Omental fat pad (tissue), 4 donors: ENCODE measurements around the gene B9D1. TPM values are rescaled to one million over a fixed set of nuclear protein-coding genes. Genes with fewer than 3 reads are reported as not detected.
"Not testable (repeated sequence)": the region's sequence is repeated elsewhere in the genome, so short reads cannot be mapped to it uniquely, and the experiment has no call there.

Source experiments
- ATAC-seq: fragments of 150-250 bp; one replicate; pipeline ENCODE4 v1.9.1; 2016; ENCODE audit warnings: mild to moderate bottlenecking, moderate library complexity; ENCODE audit not compliant: low FRiP score
- DNase-seq: peaks from one replicate; pipeline ENCODE4 v3.0.0-alpha.2; 2019; ENCODE audit warnings: low spot score
- CTCF ChIP-seq, 3 donors: fragments of 450-650 bp; IDR thresholded peaks; one replicate each; pipeline ENCODE4 v1.5.1; 2016 to 2017; ENCODE audit warnings: antibody characterized with exemption in 3 of 3, mild to moderate bottlenecking in 3 of 3, moderate library complexity in 2 of 3
- total RNA-seq, 4 donors: library from RNA; depleted of rRNA; stranded (reverse); fragments of >200 nt; gene quantifications; one replicate each; pipeline ENCODE4 v1.1.0, GENCODE V29; 2016

B9D1 gene
- total RNA-seq, 4 donors from 2014 or later = 8.0 to 27.4 (median 18.3) TPM

- TF ChIP-seq CTCF (IDR thresholded peaks at IDR 0.05) = no peak
- DNase-seq (no peak), ATAC-seq (no peak)
Observed at GRCh38 chr17:19357761-19358160, 4.8 kb downstream of the B9D1 start.

DNA sequence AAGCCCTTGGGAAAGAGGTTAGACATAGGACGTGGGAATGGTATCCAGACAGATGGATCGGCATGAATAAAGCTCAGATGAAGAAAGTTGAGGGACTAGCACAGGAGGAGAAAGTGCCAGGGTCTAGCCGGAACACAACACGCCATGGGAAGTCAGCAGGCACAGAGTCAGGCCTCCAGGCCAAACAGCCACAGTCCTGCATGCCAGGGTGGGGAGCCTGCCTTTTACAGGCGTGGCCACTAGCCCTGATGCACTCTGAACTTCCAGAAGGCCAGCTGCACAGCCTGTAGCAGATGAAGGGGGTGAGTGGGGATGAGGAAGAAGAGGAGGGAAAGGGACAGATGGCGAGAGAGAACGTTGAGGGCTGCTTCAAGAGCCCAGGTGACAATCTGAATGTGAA lies 5.2 kb downstream of the B9D1 start:
- DNase-seq (no peak), ATAC-seq (no peak)
- no peak for TF ChIP-seq CTCF (IDR thresholded peaks at IDR 0.05)

GRCh38 chr17:19354748-19355147 lies 7.8 kb downstream of the B9D1 start:
- DNase-seq = no peak
- no peak for TF ChIP-seq CTCF (IDR thresholded peaks at IDR 0.05)
- no peak for ATAC-seq

DNA sequence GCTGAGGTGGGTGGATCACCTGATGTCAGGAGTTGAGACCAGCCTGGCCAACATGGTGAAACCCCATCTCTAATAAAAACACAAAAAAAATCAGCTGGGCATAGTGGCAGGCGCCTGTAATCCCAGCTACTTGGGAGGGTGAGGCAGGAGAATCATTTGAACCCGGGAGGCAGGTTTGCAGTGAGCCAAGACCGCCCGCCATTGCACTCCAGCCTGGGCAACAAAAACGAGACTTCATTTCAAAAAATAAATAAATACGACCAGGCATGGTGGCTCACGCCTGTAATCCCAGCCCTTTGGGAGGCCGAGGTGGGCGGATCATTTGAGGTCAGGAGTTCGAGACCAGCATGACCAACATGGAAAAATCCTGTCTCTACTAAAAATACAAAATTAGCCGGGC lies 9.1 kb downstream of the B9D1 start:
- not testable (repeated sequence) for ATAC-seq, DNase-seq

- no peak for ATAC-seq
- DNase-seq = no peak
- TF ChIP-seq CTCF (IDR thresholded peaks at IDR 0.05) = no peak
Observed at GRCh38 chr17:19348806-19349205, 13.7 kb downstream of the B9D1 start.

- TF ChIP-seq CTCF (IDR thresholded peaks at IDR 0.05) = no peak
- ATAC-seq = no peak
- DNase-seq = no peak
Observed at GRCh38 chr17:19348081-19348650, 14.4 kb downstream of the B9D1 start.

DNA sequence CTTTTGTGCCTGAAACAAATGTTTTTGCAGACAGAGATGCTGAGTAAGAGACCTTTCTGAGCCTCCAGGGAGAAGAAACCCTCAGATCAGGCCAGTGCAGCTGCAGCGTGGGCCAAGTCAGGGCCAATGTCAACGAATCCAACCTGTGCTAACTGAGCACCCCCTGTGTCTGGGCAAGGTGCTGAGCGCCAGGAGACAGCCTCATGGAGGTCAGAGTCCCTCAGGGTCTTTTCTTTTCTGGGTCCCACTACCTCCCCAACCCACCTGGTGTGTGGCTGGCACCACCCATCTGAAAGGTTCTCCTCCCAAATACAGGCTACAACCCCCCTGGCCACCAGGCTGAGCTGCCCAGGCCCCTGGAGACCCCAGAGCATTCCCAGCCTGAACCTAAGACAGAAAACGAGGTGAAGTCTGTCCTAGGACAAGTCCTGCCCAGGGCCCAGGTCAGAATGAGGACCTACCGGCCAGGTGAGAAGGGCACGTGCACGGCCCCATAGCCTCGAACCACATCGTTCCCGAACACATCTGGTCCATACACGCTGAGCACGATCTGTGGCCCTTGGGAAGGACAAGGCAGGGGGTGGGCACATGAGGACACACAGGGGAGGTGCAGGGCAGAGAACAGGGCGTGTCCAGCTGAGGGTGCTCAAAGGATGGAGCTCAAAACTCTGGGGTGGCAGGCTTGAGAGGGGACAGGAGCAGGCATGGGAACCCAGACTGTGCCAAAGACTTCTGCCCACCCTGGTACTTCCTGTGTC lies 15.0 kb downstream of the B9D1 start:
- TF ChIP-seq CTCF (IDR thresholded peaks at IDR 0.05) = no peak
- ATAC-seq (no peak), DNase-seq (no peak)
